Subcutaneous adipose tissue (tissue), 4 donors: ENCODE results near the gene STH. TPM values are rescaled to one million over a fixed set of nuclear protein-coding genes. Genes with fewer than 3 reads are reported as not detected.

Experiments used
- total RNA-seq, 4 donors: library from RNA; depleted of rRNA; stranded (reverse); fragments of >200 nt; gene quantifications; one replicate each; pipeline ENCODE4 v1.1.0, GENCODE V29; 2016
- TF ChIP-seq, protein P1 (sequence below): fragments of 450-650 bp; IDR thresholded peaks from one replicate; pipeline ENCODE4 v1.5.1; 2016; ENCODE audit warnings: low read depth, mild to moderate bottlenecking, control low read depth, antibody characterized with exemption, moderate library complexity

The STH gene
- total RNA-seq, 4 donors from 2014 or later, result not detected

GRCh38 chr17:46008591-46008990 lies 9.5 kb downstream of the STH start:
- TF ChIP-seq, protein P1, sequence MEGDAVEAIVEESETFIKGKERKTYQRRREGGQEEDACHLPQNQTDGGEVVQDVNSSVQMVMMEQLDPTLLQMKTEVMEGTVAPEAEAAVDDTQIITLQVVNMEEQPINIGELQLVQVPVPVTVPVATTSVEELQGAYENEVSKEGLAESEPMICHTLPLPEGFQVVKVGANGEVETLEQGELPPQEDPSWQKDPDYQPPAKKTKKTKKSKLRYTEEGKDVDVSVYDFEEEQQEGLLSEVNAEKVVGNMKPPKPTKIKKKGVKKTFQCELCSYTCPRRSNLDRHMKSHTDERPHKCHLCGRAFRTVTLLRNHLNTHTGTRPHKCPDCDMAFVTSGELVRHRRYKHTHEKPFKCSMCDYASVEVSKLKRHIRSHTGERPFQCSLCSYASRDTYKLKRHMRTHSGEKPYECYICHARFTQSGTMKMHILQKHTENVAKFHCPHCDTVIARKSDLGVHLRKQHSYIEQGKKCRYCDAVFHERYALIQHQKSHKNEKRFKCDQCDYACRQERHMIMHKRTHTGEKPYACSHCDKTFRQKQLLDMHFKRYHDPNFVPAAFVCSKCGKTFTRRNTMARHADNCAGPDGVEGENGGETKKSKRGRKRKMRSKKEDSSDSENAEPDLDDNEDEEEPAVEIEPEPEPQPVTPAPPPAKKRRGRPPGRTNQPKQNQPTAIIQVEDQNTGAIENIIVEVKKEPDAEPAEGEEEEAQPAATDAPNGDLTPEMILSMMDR, result no peak

DNA sequence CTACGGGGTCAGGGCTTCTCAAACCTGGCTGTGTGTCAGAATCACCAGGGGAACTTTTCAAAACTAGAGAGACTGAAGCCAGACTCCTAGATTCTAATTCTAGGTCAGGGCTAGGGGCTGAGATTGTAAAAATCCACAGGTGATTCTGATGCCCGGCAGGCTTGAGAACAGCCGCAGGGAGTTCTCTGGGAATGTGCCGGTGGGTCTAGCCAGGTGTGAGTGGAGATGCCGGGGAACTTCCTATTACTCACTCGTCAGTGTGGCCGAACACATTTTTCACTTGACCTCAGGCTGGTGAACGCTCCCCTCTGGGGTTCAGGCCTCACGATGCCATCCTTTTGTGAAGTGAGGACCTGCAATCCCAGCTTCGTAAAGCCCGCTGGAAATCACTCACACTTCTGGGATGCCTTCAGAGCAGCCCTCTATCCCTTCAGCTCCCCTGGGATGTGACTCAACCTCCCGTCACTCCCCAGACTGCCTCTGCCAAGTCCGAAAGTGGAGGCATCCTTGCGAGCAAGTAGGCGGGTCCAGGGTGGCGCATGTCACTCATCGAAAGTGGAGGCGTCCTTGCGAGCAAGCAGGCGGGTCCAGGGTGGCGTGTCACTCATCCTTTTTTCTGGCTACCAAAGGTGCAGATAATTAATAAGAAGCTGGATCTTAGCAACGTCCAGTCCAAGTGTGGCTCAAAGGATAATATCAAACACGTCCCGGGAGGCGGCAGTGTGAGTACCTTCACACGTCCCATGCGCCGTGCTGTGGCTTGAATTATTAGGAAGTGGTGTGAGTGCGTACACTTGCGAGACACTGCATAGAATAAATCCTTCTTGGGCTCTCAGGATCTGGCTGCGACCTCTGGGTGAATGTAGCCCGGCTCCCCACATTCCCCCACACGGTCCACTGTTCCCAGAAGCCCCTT lies 10.9 kb downstream of the STH start:
- TF ChIP-seq, protein P1, result no peak

DNA sequence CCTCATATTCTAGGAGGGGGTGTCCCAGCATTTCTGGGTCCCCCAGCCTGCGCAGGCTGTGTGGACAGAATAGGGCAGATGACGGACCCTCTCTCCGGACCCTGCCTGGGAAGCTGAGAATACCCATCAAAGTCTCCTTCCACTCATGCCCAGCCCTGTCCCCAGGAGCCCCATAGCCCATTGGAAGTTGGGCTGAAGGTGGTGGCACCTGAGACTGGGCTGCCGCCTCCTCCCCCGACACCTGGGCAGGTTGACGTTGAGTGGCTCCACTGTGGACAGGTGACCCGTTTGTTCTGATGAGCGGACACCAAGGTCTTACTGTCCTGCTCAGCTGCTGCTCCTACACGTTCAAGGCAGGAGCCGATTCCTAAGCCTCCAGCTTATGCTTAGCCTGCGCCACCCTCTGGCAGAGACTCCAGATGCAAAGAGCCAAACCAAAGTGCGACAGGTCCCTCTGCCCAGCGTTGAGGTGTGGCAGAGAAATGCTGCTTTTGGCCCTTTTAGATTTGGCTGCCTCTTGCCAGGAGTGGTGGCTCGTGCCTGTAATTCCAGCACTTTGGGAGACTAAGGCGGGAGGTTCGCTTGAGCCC lies 11.6 kb downstream of the STH start:
- TF ChIP-seq, protein P1, result no peak

DNA sequence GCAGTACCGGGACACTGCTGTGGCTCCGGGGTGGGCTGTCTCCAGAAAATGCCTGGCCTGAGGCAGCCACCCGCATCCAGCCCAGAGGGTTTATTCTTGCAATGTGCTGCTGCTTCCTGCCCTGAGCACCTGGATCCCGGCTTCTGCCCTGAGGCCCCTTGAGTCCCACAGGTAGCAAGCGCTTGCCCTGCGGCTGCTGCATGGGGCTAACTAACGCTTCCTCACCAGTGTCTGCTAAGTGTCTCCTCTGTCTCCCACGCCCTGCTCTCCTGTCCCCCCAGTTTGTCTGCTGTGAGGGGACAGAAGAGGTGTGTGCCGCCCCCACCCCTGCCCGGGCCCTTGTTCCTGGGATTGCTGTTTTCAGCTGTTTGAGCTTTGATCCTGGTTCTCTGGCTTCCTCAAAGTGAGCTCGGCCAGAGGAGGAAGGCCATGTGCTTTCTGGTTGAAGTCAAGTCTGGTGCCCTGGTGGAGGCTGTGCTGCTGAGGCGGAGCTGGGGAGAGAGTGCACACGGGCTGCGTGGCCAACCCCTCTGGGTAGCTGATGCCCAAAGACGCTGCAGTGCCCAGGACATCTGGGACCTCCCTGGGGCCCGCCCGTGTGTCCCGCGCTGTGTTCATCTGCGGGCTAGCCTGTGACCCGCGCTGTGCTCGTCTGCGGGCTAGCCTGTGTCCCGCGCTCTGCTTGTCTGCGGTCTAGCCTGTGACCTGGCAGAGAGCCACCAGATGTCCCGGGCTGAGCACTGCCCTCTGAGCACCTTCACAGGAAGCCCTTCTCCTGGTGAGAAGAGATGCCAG lies 12.9 kb downstream of the STH start:
- TF ChIP-seq, protein P1, result no peak

DNA sequence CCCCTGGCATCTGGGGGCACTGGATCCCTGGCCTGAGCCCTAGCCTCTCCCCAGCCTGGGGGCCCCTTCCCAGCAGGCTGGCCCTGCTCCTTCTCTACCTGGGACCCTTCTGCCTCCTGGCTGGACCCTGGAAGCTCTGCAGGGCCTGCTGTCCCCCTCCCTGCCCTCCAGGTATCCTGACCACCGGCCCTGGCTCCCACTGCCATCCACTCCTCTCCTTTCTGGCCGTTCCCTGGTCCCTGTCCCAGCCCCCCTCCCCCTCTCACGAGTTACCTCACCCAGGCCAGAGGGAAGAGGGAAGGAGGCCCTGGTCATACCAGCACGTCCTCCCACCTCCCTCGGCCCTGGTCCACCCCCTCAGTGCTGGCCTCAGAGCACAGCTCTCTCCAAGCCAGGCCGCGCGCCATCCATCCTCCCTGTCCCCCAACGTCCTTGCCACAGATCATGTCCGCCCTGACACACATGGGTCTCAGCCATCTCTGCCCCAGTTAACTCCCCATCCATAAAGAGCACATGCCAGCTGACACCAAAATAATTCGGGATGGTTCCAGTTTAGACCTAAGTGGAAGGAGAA lies 13.5 kb downstream of the STH start:
- TF ChIP-seq, protein P1, result no peak

- TF ChIP-seq, protein P1, result no peak
Measured at GRCh38 chr17:46013127-46013501, 14.1 kb downstream of the STH start.
